Anterior cingulate cortex (tissue), 58 donors: ENCODE measurements around the gene STIM1.

ENCODE experiments used
- DNase-seq, 58 donors: peaks; one replicate each; lab custom pipeline; 2025; lab: John Stamatoyannopoulos, UW

STIM1 gene

GRCh38 chr11:3905080-3905953 is 49.9 kb downstream of the STIM1 start:
- DNase-seq = peak in 1 of 58 donors; percentile 30

- no peak for DNase-seq
Measured at GRCh38 chr11:3906166-3906565, 50.7 kb downstream of the STIM1 start.

GRCh38 chr11:3907590-3907989 is 52.1 kb downstream of the STIM1 start:
- DNase-seq = no peak

GRCh38 chr11:3909901-3910300 is 54.4 kb downstream of the STIM1 start:
- DNase-seq = no peak

GRCh38 chr11:3911908-3912505 is 56.5 kb downstream of the STIM1 start:
- DNase-seq = no peak

- no peak for DNase-seq
Measured at GRCh38 chr11:3913921-3914320, 58.5 kb downstream of the STIM1 start.

GRCh38 chr11:3914805-3915204 is 59.3 kb downstream of the STIM1 start:
- no peak for DNase-seq

GRCh38 chr11:3916962-3917361 is 61.5 kb downstream of the STIM1 start:
- DNase-seq = no peak

- peak in 1 of 58 donors; percentile 1 for DNase-seq
Measured at GRCh38 chr11:3920148-3920852, 64.8 kb downstream of the STIM1 start.

- DNase-seq = no peak
Measured at GRCh38 chr11:3922056-3922455, 66.6 kb downstream of the STIM1 start.

- DNase-seq = no peak
Measured at GRCh38 chr11:3925513-3925912, 70.0 kb downstream of the STIM1 start.

- no peak for DNase-seq
Measured at GRCh38 chr11:3926458-3927095, 71.1 kb downstream of the STIM1 start.

- no peak for DNase-seq
Measured at GRCh38 chr11:3927129-3927796, 71.8 kb downstream of the STIM1 start.

- DNase-seq = no peak
Measured at GRCh38 chr11:3929232-3929631, 73.8 kb downstream of the STIM1 start.

- DNase-seq = no peak
Measured at GRCh38 chr11:3929649-3930048, 74.2 kb downstream of the STIM1 start.

- no peak for DNase-seq
Measured at GRCh38 chr11:3932698-3933097, 77.2 kb downstream of the STIM1 start.

GRCh38 chr11:3933165-3933628 is 77.7 kb downstream of the STIM1 start:
- DNase-seq = no peak

- DNase-seq = no peak
Measured at GRCh38 chr11:3934658-3935057, 79.2 kb downstream of the STIM1 start.

GRCh38 chr11:3936517-3936916 is 81.1 kb downstream of the STIM1 start:
- DNase-seq = no peak

GRCh38 chr11:3939211-3939610 is 83.7 kb downstream of the STIM1 start:
- no peak for DNase-seq
